HepG2 (cell line): Measurements from ENCODE around the gene CXCR5.

ENCODE experiments used
- FOXP1 ChIP-seq, 2 experiments: fragments of 450-650 bp in 1 of 2; IDR thresholded peaks; 2 replicates each; pipeline ENCODE4 v1.6.1; 2017 to 2018; ENCODE audit warnings: antibody characterized with exemption in 1 of 2
- SIN3A ChIP-seq: IDR thresholded peaks from 2 replicates; pipeline ENCODE4 v1.6.1; 2011; ENCODE audit warnings: low read depth, mild to moderate bottlenecking, control low read depth, low read length, borderline replicate concordance
- SP1 ChIP-seq, 2 experiments: fragments of 450-650 bp in 1 of 2; sonication (generic) in 1 of 2; formaldehyde crosslinking in 1 of 2; IDR thresholded peaks; 2 replicates each; pipeline versions ENCODE4 v1.4.0 to v1.6.1; 2016 to 2020; ENCODE audit warnings: missing genetic modification reagents in 1 of 2
- SUZ12 ChIP-seq: fragments of 150-350 bp; IDR thresholded peaks from 2 replicates; pipeline ENCODE4 v1.6.1; 2014; ENCODE audit warnings: low read depth, low read length
- TCF12 ChIP-seq, 2 experiments: fragments of 450-650 bp in 1 of 2; sonication (generic) in 1 of 2; formaldehyde crosslinking in 1 of 2; IDR thresholded peaks; 2 replicates each; pipeline versions ENCODE4 v1.6.1 to v1.8.0; 2017 to 2022; ENCODE audit warnings: antibody characterized with exemption in 1 of 2, mild to moderate bottlenecking in 1 of 2, missing genetic modification reagents in 1 of 2, moderate library complexity in 1 of 2

- TF ChIP-seq SUZ12 (no peak), TCF12 (IDR thresholded peaks at IDR 0.05) (no peak), TCF12 (CRISPR knock-in tag; IDR thresholded peaks at IDR 0.05) (no peak), FOXP1 (IDR thresholded peaks at IDR 0.05) (no peak), FOXP1 (CRISPR knock-in tag; IDR thresholded peaks at IDR 0.05) (no peak), SP1 (IDR thresholded peaks at IDR 0.05) (no peak), SP1 (CRISPR knock-in tag; IDR thresholded peaks at IDR 0.05) (no peak), SIN3A (no peak)
Observed at GRCh38 chr11:118927554-118928100, 43.9 kb downstream of the CXCR5 start.
